Fibroblast of skin of scalp (primary cell): ENCODE measurements around the gene TUT7.
"Not testable (repeated sequence)": the region's sequence is repeated elsewhere in the genome, so short reads cannot be mapped to it uniquely, and the experiment has no call there.

Experiments
- DNase-seq: peaks from one replicate; pipeline ENCODE4 v3.0.0-alpha.2; 2013

TUT7 gene

GRCh38 chr9:86350006-86350760 lies 4.0 kb downstream of the TUT7 start:
- no peak for DNase-seq

- peak; percentile 33 for DNase-seq
Measured at GRCh38 chr9:86349271-86349670, 4.9 kb downstream of the TUT7 start.

- DNase-seq = no peak
Measured at GRCh38 chr9:86347991-86348390, 6.2 kb downstream of the TUT7 start.

- no peak for DNase-seq
Measured at GRCh38 chr9:86344818-86345217, 9.4 kb downstream of the TUT7 start.

DNA sequence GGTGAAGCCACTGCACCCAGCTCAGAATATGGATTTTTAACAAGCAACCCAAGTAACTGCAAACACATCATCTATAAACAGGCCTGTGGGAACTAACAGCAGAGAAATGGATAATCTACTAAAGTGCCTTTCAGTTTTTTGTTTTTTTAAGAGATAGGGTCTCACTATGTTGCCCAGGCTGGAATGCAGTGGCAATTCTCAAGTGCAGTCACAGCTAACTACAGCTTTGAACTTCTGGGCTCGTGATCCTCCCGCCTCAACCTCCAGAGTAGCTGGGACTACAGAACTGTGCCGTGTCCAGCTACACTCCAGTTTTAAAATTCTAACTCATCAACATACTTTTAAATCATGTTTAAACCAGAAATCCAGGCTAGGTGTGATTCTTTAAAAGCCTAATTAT lies 11.9 kb downstream of the TUT7 start:
- no peak for DNase-seq

- peak; percentile 12 for DNase-seq
Measured at GRCh38 chr9:86341007-86341491, 13.2 kb downstream of the TUT7 start.

GRCh38 chr9:86340356-86341006 lies 13.7 kb downstream of the TUT7 start:
- no peak for DNase-seq

GRCh38 chr9:86337469-86338108 lies 16.6 kb downstream of the TUT7 start:
- no peak for DNase-seq

GRCh38 chr9:86336058-86336457 lies 18.2 kb downstream of the TUT7 start:
- no peak for DNase-seq

- no peak for DNase-seq
Measured at GRCh38 chr9:86333651-86334050, 20.6 kb downstream of the TUT7 start.

- no peak for DNase-seq
Measured at GRCh38 chr9:86330186-86330585, 24.0 kb downstream of the TUT7 start.

- DNase-seq = no peak
Measured at GRCh38 chr9:86329649-86330048, 24.6 kb downstream of the TUT7 start.

- no peak for DNase-seq
Measured at GRCh38 chr9:86328156-86328555, 26.1 kb downstream of the TUT7 start.

DNA sequence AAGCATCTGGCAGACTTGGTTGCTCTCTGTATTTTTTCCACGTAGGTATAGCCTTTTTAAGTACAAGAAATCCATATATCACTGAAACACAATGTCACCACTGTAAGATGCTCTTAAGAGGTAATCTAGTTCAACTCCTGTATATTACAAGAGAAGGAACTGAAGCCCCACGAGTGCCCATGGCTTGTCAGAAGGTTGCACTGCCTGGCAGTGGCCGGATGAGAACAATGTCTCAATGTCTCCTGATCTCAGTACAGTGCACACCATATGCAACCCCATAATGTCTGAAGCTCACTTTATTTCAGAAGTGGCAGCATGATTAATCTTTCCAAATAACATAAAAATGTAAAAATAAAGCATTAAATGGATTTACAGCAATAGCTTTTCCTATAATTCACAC lies 27.7 kb downstream of the TUT7 start:
- DNase-seq = no peak

DNA sequence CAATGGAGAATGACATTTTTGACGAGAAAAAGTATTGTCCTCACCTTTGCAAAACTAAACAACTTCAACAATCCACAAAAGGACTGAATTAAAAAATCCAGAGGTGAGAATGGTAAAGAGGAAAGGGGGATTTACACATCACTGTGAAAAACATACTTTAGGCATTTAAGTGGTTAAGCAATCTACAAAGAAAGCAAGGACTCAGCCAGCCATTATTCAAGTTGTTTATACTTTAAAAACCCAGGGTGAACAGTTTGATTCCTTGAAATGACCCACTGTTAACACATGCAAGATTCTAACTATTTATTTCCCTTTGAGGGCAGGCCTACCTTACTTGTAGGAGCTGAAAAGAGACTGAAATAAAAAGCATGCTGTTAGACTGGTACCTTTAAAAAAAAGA lies 29.3 kb downstream of the TUT7 start:
- DNase-seq = no peak

DNA sequence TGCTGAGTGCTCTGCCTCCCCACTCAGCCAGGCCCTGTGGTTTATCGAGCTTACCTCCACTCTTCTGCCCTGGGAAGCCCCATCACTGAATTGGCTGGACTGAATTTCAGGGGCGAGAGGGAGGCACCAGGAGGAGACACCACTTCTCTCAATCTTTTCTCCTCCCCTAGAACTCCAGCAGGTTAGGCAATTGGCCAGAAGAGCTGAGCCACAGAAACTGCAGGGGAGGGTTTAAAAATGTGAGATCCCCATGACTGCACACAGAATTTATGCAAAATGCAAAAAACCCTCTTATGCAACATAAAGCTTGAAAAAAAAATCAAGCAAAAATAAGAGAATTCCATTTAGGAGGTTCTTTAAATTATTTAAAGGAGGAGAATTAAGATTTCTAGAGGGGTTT lies 29.9 kb downstream of the TUT7 start:
- DNase-seq = peak; percentile 82

DNA sequence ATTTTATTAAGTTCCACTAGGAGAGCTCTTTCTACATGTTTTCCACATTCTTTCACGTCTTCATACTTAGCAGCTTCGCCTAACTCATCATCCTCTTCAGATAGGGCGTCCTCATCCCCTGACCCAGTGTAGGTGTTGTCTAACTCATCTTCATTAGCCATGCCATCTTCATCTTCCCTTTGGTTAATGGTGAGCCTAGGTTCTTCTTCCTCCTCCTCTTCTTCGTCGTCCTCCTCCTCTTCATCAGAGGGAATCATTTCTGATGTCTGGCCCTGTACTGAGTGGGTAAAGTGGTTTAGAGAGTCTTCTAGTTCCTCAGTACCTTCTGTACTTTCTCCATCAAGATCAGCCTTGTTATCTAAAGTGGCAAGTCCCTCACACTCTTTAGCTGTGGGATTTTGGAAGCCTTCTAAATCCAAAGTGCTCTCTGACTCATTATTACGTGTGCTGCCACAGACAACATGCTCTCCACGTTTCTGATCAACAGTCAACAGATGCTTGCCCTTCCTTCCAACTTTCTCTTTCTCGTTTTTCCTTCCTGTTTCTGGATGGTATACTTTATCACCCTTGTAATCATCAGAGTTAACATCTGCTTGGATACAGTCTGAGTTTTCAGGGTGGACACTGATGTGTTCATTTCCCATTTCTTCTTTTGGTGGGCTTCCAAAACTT lies 31.1 kb downstream of the TUT7 start:
- peak; percentile 30 for DNase-seq

- peak; percentile 97 for DNase-seq
Measured at GRCh38 chr9:86321373-86321772, 32.8 kb downstream of the TUT7 start.

DNA sequence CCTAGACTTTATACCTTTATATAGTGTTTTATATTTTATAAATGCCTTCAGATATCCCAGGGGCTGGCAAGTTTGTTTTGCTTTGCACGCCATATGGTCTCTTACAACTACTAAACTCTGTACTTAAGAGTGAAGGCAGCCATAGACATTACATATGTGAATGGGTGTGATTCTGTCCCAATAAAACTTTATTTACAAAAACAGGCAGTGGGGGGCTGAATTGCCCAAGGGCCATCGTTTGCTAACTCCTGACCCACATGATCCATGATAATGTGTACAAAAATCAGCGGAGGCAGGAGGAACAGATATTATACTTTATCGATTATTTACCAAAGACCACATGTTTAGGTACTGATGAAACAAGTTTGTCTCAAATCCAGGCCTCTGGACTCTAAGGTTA lies 36.0 kb downstream of the TUT7 start:
- no peak for DNase-seq

GRCh38 chr9:86315078-86315477 lies 39.1 kb downstream of the TUT7 start:
- no peak for DNase-seq

DNA sequence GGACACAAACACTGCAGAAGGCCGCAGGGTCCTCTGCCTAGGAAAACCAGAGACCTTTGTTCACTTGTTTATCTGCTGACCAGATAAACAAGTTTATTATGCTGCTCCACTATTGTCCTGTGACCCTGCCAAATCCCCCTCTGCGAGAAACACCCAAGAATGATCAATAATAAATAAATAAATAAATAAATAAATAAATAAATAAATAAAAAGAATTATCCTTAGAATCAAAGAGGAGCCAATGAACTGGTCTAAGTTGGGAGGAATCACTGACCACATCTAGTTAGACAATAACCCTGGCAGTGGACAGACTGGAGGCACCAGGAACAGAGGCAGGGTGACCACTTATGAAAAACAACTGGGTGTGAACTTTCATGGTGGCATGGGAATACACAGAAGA lies 41.3 kb downstream of the TUT7 start:
- DNase-seq = not testable (repeated sequence)

DNA sequence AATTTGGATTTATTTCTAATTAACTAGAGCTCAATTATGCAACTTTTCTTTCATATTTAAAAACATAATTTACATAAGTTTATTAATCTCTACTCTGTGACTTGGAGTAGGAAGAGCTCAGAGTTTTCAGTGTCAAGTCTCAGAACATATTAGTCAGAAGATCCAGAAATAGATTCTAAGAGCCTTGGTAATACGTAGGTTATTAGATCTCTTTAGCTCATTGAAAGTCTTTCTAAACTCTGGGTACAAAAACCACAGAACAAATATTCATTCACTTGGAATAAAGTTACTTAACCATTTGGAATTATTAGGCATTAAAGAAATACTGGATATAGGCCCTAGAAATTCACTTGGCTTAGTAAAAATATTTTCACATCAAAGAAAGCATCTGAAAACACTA lies 45.5 kb downstream of the TUT7 start:
- no peak for DNase-seq

- DNase-seq = no peak
Measured at GRCh38 chr9:86304236-86304730, 49.9 kb downstream of the TUT7 start.
